ENCODE results near the gene PANK1.
A peak's percentile ranks its signal among the peaks of the same experiment; 100 is the strongest.

The PANK1 gene

GRCh38 chr10:89634637-89635036 lies 10.4 kb downstream of the PANK1 start:
- no peak for TF ChIP-seq EGR1 (IDR thresholded peaks at IDR 0.05)
- no peak for TF ChIP-seq USF1 (IDR thresholded peaks at IDR 0.05)
- TF ChIP-seq FOXM1 (IDR thresholded peaks at IDR 0.05; ENCODE audit: borderline replicate concordance, low read depth): no peak
- no peak for TF ChIP-seq YY1 (IDR thresholded peaks at IDR 0.05; ENCODE audit: low read depth)
- no peak for TF ChIP-seq CEBPB (IDR thresholded peaks at IDR 0.05)
- no peak for TF ChIP-seq MAX (IDR thresholded peaks at IDR 0.05)
- TF ChIP-seq ZBTB7A (IDR thresholded peaks at IDR 0.05; ENCODE audit: low read depth): no peak
- TF ChIP-seq REST (IDR thresholded peaks at IDR 0.05; ENCODE audit: low read depth): no peak
- TF ChIP-seq TAF1 (IDR thresholded peaks at IDR 0.05; ENCODE audit: low read depth): no peak
- TF ChIP-seq TCF12 (IDR thresholded peaks at IDR 0.05; ENCODE audit: low read depth): no peak
- no peak for TF ChIP-seq EP300 (IDR thresholded peaks at IDR 0.05; ENCODE audit: borderline replicate concordance)
- no peak for TF ChIP-seq RAD21 (IDR thresholded peaks at IDR 0.05; ENCODE audit: low read depth)
- no peak for TF ChIP-seq CREB1 (IDR thresholded peaks at IDR 0.05; ENCODE audit: low read depth)

GRCh38 chr10:89633484-89633883 lies 11.6 kb downstream of the PANK1 start:
- TF ChIP-seq FOXM1 (IDR thresholded peaks at IDR 0.05; ENCODE audit: borderline replicate concordance, low read depth): no peak
- peak; percentile 81 for TF ChIP-seq CEBPB (IDR thresholded peaks at IDR 0.05)
- TF ChIP-seq EP300 (IDR thresholded peaks at IDR 0.05; ENCODE audit: borderline replicate concordance): no peak
- TF ChIP-seq CREB1 (IDR thresholded peaks at IDR 0.05; ENCODE audit: low read depth): no peak
- peak; percentile 54 for TF ChIP-seq USF1 (IDR thresholded peaks at IDR 0.05)
- no peak for TF ChIP-seq RAD21 (IDR thresholded peaks at IDR 0.05; ENCODE audit: low read depth)
- TF ChIP-seq TEAD4 (IDR thresholded peaks at IDR 0.05): no peak
- no peak for TF ChIP-seq REST (IDR thresholded peaks at IDR 0.05; ENCODE audit: low read depth)

- TF ChIP-seq MAX (IDR thresholded peaks at IDR 0.05) (no peak), ZBTB7A (IDR thresholded peaks at IDR 0.05; ENCODE audit: low read depth) (no peak), TEAD4 (IDR thresholded peaks at IDR 0.05) (no peak), NFIC (IDR thresholded peaks at IDR 0.05) (no peak), FOXM1 (IDR thresholded peaks at IDR 0.05; ENCODE audit: borderline replicate concordance, low read depth) (no peak), TCF12 (IDR thresholded peaks at IDR 0.05; ENCODE audit: low read depth) (no peak), TAF1 (IDR thresholded peaks at IDR 0.05; ENCODE audit: low read depth) (no peak), CEBPB (IDR thresholded peaks at IDR 0.05) (no peak), YY1 (IDR thresholded peaks at IDR 0.05; ENCODE audit: low read depth) (no peak), EP300 (IDR thresholded peaks at IDR 0.05; ENCODE audit: borderline replicate concordance) (no peak)
Observed at GRCh38 chr10:89632824-89633223, 12.2 kb downstream of the PANK1 start.

GRCh38 chr10:89627830-89628229 lies 17.2 kb downstream of the PANK1 start:
- TF ChIP-seq MAX (IDR thresholded peaks at IDR 0.05): no peak
- no peak for TF ChIP-seq EP300 (IDR thresholded peaks at IDR 0.05; ENCODE audit: borderline replicate concordance)
- TF ChIP-seq ZBTB7A (IDR thresholded peaks at IDR 0.05; ENCODE audit: low read depth): no peak
- TF ChIP-seq FOXM1 (IDR thresholded peaks at IDR 0.05; ENCODE audit: borderline replicate concordance, low read depth): no peak
- no peak for TF ChIP-seq CEBPB (IDR thresholded peaks at IDR 0.05)
- no peak for TF ChIP-seq TAF1 (IDR thresholded peaks at IDR 0.05; ENCODE audit: low read depth)
- no peak for TF ChIP-seq REST (IDR thresholded peaks at IDR 0.05; ENCODE audit: low read depth)
- TF ChIP-seq CREB1 (IDR thresholded peaks at IDR 0.05; ENCODE audit: low read depth): no peak
- no peak for TF ChIP-seq NFIC (IDR thresholded peaks at IDR 0.05)
- no peak for TF ChIP-seq EGR1 (IDR thresholded peaks at IDR 0.05)
- no peak for TF ChIP-seq YY1 (IDR thresholded peaks at IDR 0.05; ENCODE audit: low read depth)
- TF ChIP-seq RAD21 (IDR thresholded peaks at IDR 0.05; ENCODE audit: low read depth): no peak
- no peak for TF ChIP-seq TCF12 (IDR thresholded peaks at IDR 0.05; ENCODE audit: low read depth)
- TF ChIP-seq USF1 (IDR thresholded peaks at IDR 0.05): no peak
- TF ChIP-seq TEAD4 (IDR thresholded peaks at IDR 0.05): no peak
